ENCODE measurements around the gene SAC3D1. TPM values are rescaled to one million over a fixed set of nuclear protein-coding genes. Genes with fewer than 3 reads are reported as not detected.

SAC3D1 gene
- polyA plus RNA-seq, 2 donors: 6.2 to 12.1 TPM

- Histone ChIP-seq H3K4me1 (ENCODE audit: control insufficient read depth in 2 of 2, insufficient read depth in 2 of 2, low read length in 1 of 2) (peaks cover 0 to 2% of the 10 kb centered on the region in 2 donors), H3K27ac (ENCODE audit: low read depth in 2 of 2, low read length in 1 of 2) (no peak overlapping the region), H3K9me3 (ENCODE audit: control insufficient read depth in 2 of 2, insufficient read depth in 1 of 2, low read depth in 1 of 2, low read length in 1 of 2) (no peaks in the 10 kb centered on the region), H3K27me3 (ENCODE audit: control insufficient read depth in 1 of 2, insufficient read depth in 2 of 2, low read length in 2 of 2) (no peaks in the 10 kb centered on the region), H3K36me3 (ENCODE audit: control insufficient read depth in 2 of 2, insufficient read depth in 2 of 2, low read length in 1 of 2) (peaks cover 0 to 19% of the 10 kb centered on the region in 2 donors), H3K4me3 (ENCODE audit: low read depth in 1 of 2, low read length in 2 of 2) (no peak overlapping the region)
- 65 to 73% methylated on average over 6 of the region's 6 CpGs for WGBS, 2 donors
Observed at GRCh38 chr11:65042891-65043290, 1.9 kb downstream of the SAC3D1 start.

GRCh38 chr11:65043881-65044501 lies 3.0 kb downstream of the SAC3D1 start:
- Histone ChIP-seq H3K9me3 (ENCODE audit: control insufficient read depth in 2 of 2, insufficient read depth in 1 of 2, low read depth in 1 of 2, low read length in 1 of 2) (no peaks in the 10 kb centered on the region), H3K4me1 (ENCODE audit: control insufficient read depth in 2 of 2, insufficient read depth in 2 of 2, low read length in 1 of 2) (peaks cover 0 to 5% of the 10 kb centered on the region in 2 donors), H3K27ac (ENCODE audit: low read depth in 2 of 2, low read length in 1 of 2) (no peak overlapping the region), H3K4me3 (ENCODE audit: low read depth in 1 of 2, low read length in 2 of 2) (no peak overlapping the region), H3K36me3 (ENCODE audit: control insufficient read depth in 2 of 2, insufficient read depth in 2 of 2, low read length in 1 of 2) (peaks cover 0 to 14% of the 10 kb centered on the region in 2 donors), H3K27me3 (ENCODE audit: control insufficient read depth in 1 of 2, insufficient read depth in 2 of 2, low read length in 2 of 2) (no peaks in the 10 kb centered on the region)
- 84 to 85% methylated on average over 23 of the region's 23 CpGs for WGBS, 2 donors

- 89 to 93% methylated on average over 5 of the region's 5 CpGs for WGBS, 2 donors
- H3K36me3 ChIP-seq (ENCODE audit: control insufficient read depth in 2 of 2, insufficient read depth in 2 of 2, low read length in 1 of 2): peaks cover 0 to 11% of the 10 kb centered on the region in 2 donors
Observed at GRCh38 chr11:65045061-65045460, 4.1 kb downstream of the SAC3D1 start.

GRCh38 chr11:65045728-65046127 lies 4.7 kb downstream of the SAC3D1 start:
- WGBS, 2 donors: 85 to 87% methylated on average over 7 of the region's 7 CpGs
- H3K27ac ChIP-seq (ENCODE audit: low read depth in 2 of 2, low read length in 1 of 2): no peak overlapping the region
- H3K27me3 ChIP-seq (ENCODE audit: control insufficient read depth in 1 of 2, insufficient read depth in 2 of 2, low read length in 2 of 2): no peaks in the 10 kb centered on the region
- H3K36me3 ChIP-seq (ENCODE audit: control insufficient read depth in 2 of 2, insufficient read depth in 2 of 2, low read length in 1 of 2): peaks cover 0 to 11% of the 10 kb centered on the region in 2 donors
- H3K4me1 ChIP-seq (ENCODE audit: control insufficient read depth in 2 of 2, insufficient read depth in 2 of 2, low read length in 1 of 2): peaks cover 0 to 5% of the 10 kb centered on the region in 2 donors
- no peaks in the 10 kb centered on the region for H3K9me3 ChIP-seq (ENCODE audit: control insufficient read depth in 2 of 2, insufficient read depth in 1 of 2, low read depth in 1 of 2, low read length in 1 of 2)
- no peak overlapping the region for H3K4me3 ChIP-seq (ENCODE audit: low read depth in 1 of 2, low read length in 2 of 2)

More at GRCh38 chr11:65045061-65045460, 4.1 kb downstream of the SAC3D1 start:
- no peak overlapping the region for H3K4me3 ChIP-seq (ENCODE audit: low read depth in 1 of 2, low read length in 2 of 2)
- no peaks in the 10 kb centered on the region for H3K27me3 ChIP-seq (ENCODE audit: control insufficient read depth in 1 of 2, insufficient read depth in 2 of 2, low read length in 2 of 2)
- peaks cover 0 to 5% of the 10 kb centered on the region in 2 donors for H3K4me1 ChIP-seq (ENCODE audit: control insufficient read depth in 2 of 2, insufficient read depth in 2 of 2, low read length in 1 of 2)
- no peak overlapping the region for H3K27ac ChIP-seq (ENCODE audit: low read depth in 2 of 2, low read length in 1 of 2)
- no peaks in the 10 kb centered on the region for H3K9me3 ChIP-seq (ENCODE audit: control insufficient read depth in 2 of 2, insufficient read depth in 1 of 2, low read depth in 1 of 2, low read length in 1 of 2)

- peaks cover 0 to 11% of the 10 kb centered on the region in 2 donors for H3K36me3 ChIP-seq (ENCODE audit: control insufficient read depth in 2 of 2, insufficient read depth in 2 of 2, low read length in 1 of 2)
- peaks cover under 1 to 9% of the 10 kb centered on the region in 2 donors for H3K4me1 ChIP-seq (ENCODE audit: control insufficient read depth in 2 of 2, insufficient read depth in 2 of 2, low read length in 1 of 2)
- peak overlapping the region; percentile 32 to 40 for H3K4me3 ChIP-seq (ENCODE audit: low read depth in 1 of 2, low read length in 2 of 2)
- H3K27me3 ChIP-seq (ENCODE audit: control insufficient read depth in 1 of 2, insufficient read depth in 2 of 2, low read length in 2 of 2): no peaks in the 10 kb centered on the region
- H3K9me3 ChIP-seq (ENCODE audit: control insufficient read depth in 2 of 2, insufficient read depth in 1 of 2, low read depth in 1 of 2, low read length in 1 of 2): no peaks in the 10 kb centered on the region
- 17 to 26% methylated on average over 51 to 56 of the region's 56 CpGs for WGBS, 2 donors
- H3K27ac ChIP-seq (ENCODE audit: low read depth in 2 of 2, low read length in 1 of 2): peak overlapping the region; percentile 8 to 39
Observed at GRCh38 chr11:65047581-65048422, 6.8 kb downstream of the SAC3D1 start.

- 82% methylated on average over 9 of the region's 9 CpGs for WGBS, 2 donors
- Histone ChIP-seq H3K36me3 (ENCODE audit: control insufficient read depth in 2 of 2, insufficient read depth in 2 of 2, low read length in 1 of 2) (no peaks in the 10 kb centered on the region), H3K27ac (ENCODE audit: low read depth in 2 of 2, low read length in 1 of 2) (no peak overlapping the region), H3K4me1 (ENCODE audit: control insufficient read depth in 2 of 2, insufficient read depth in 2 of 2, low read length in 1 of 2) (peaks cover 2 to 12% of the 10 kb centered on the region in 2 donors), H3K4me3 (ENCODE audit: low read depth in 1 of 2, low read length in 2 of 2) (no peak overlapping the region), H3K27me3 (ENCODE audit: control insufficient read depth in 1 of 2, insufficient read depth in 2 of 2, low read length in 2 of 2) (no peaks in the 10 kb centered on the region), H3K9me3 (ENCODE audit: control insufficient read depth in 2 of 2, insufficient read depth in 1 of 2, low read depth in 1 of 2, low read length in 1 of 2) (no peaks in the 10 kb centered on the region)
Observed at GRCh38 chr11:65051398-65051858, 10.4 kb downstream of the SAC3D1 start.

- peaks cover 2 to 8% of the 10 kb centered on the region in 2 donors for H3K4me1 ChIP-seq (ENCODE audit: control insufficient read depth in 2 of 2, insufficient read depth in 2 of 2, low read length in 1 of 2)
- 46 to 49% methylated on average over 8 of the region's 8 CpGs for WGBS, 2 donors
Observed at GRCh38 chr11:65053827-65054508, 13.0 kb downstream of the SAC3D1 start.

GRCh38 chr11:65055538-65055937 lies 14.5 kb downstream of the SAC3D1 start:
- WGBS, 2 donors: 72 to 84% methylated on average over 1 of the region's 1 CpG
- H3K36me3 ChIP-seq (ENCODE audit: control insufficient read depth in 2 of 2, insufficient read depth in 2 of 2, low read length in 1 of 2): no peaks in the 10 kb centered on the region
- no peaks in the 10 kb centered on the region for H3K27me3 ChIP-seq (ENCODE audit: control insufficient read depth in 1 of 2, insufficient read depth in 2 of 2, low read length in 2 of 2)
- no peak overlapping the region for H3K27ac ChIP-seq (ENCODE audit: low read depth in 2 of 2, low read length in 1 of 2)
- H3K9me3 ChIP-seq (ENCODE audit: control insufficient read depth in 2 of 2, insufficient read depth in 1 of 2, low read depth in 1 of 2, low read length in 1 of 2): no peaks in the 10 kb centered on the region
- peaks cover 2 to 10% of the 10 kb centered on the region in 2 donors for H3K4me1 ChIP-seq (ENCODE audit: control insufficient read depth in 2 of 2, insufficient read depth in 2 of 2, low read length in 1 of 2)
- no peak overlapping the region for H3K4me3 ChIP-seq (ENCODE audit: low read depth in 1 of 2, low read length in 2 of 2)

More at GRCh38 chr11:65053827-65054508, 13.0 kb downstream of the SAC3D1 start:
- no peaks in the 10 kb centered on the region for H3K27me3 ChIP-seq (ENCODE audit: control insufficient read depth in 1 of 2, insufficient read depth in 2 of 2, low read length in 2 of 2)
- H3K4me3 ChIP-seq (ENCODE audit: low read depth in 1 of 2, low read length in 2 of 2): no peak overlapping the region
- no peaks in the 10 kb centered on the region for H3K9me3 ChIP-seq (ENCODE audit: control insufficient read depth in 2 of 2, insufficient read depth in 1 of 2, low read depth in 1 of 2, low read length in 1 of 2)
- no peak overlapping the region for H3K27ac ChIP-seq (ENCODE audit: low read depth in 2 of 2, low read length in 1 of 2)
- no peaks in the 10 kb centered on the region for H3K36me3 ChIP-seq (ENCODE audit: control insufficient read depth in 2 of 2, insufficient read depth in 2 of 2, low read length in 1 of 2)

GRCh38 chr11:65056999-65057398 lies 16.0 kb downstream of the SAC3D1 start:
- no peak overlapping the region for H3K27ac ChIP-seq (ENCODE audit: low read depth in 2 of 2, low read length in 1 of 2)
- H3K4me1 ChIP-seq (ENCODE audit: control insufficient read depth in 2 of 2, insufficient read depth in 2 of 2, low read length in 1 of 2): peaks cover 2 to 10% of the 10 kb centered on the region in 2 donors
- WGBS, 2 donors: 91 to 93% methylated on average over 6 of the region's 6 CpGs
- no peaks in the 10 kb centered on the region for H3K36me3 ChIP-seq (ENCODE audit: control insufficient read depth in 2 of 2, insufficient read depth in 2 of 2, low read length in 1 of 2)
- no peak overlapping the region for H3K4me3 ChIP-seq (ENCODE audit: low read depth in 1 of 2, low read length in 2 of 2)
- H3K27me3 ChIP-seq (ENCODE audit: control insufficient read depth in 1 of 2, insufficient read depth in 2 of 2, low read length in 2 of 2): no peaks in the 10 kb centered on the region
- H3K9me3 ChIP-seq (ENCODE audit: control insufficient read depth in 2 of 2, insufficient read depth in 1 of 2, low read depth in 1 of 2, low read length in 1 of 2): no peaks in the 10 kb centered on the region
